Activated CD4-positive, alpha-beta T cell treated with anti-CD3 and anti-CD28 coated beads, Interleukin-10, Interleukin-2, amounts not matched to agents 100 ng/mL and 50 ng/mL, durations not matched to agents 16 hours and 8 hours (primary cell): ENCODE measurements around the gene SECISBP2L.

Source experiments
- DNase-seq: peaks from one replicate; pipeline ENCODE4 v3.0.0-alpha.2; 2020

Gene SECISBP2L

DNA sequence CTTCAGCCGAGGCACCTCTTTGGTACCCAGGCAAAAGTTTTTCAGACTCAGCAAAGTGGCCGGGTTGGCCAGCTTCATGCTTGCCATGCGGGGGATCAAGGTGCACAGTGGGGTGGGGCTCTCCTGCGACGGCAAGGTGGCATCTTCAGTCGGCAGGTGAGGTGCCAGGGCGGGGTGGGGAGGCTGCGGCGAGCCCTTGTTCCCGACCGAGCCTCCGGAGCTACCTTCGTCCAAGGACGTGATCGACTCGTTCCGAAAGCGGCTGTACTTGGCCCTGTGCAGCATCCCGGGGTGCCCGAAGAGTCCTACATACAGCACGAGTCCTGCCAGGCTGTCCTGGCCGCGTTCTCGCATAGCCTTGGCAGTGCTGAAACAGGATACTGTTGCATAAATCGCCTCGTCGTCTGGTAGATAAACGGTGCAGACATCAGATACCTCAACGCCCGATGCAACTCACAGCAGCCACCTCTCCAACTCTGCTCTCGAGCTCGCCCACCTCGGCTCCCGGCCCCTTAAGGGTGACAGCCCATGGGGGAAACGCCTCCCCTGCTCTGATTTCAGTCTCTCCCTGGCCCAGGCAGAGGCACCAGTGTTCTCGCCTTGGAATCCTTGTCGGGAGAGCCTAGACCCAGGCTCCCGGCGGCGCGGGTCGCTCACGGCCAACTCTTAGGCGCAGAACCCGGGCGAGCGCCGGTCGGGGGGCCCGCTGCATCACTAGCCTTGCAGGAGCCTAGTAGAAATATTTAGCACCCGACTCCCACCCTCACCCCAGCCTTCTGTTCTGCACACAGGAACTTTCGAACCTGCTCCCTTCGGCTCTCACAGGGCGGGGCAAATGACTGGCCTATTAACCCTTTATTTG lies 83.4 kb downstream of the SECISBP2L start:
- peak; percentile 26 for DNase-seq

DNA sequence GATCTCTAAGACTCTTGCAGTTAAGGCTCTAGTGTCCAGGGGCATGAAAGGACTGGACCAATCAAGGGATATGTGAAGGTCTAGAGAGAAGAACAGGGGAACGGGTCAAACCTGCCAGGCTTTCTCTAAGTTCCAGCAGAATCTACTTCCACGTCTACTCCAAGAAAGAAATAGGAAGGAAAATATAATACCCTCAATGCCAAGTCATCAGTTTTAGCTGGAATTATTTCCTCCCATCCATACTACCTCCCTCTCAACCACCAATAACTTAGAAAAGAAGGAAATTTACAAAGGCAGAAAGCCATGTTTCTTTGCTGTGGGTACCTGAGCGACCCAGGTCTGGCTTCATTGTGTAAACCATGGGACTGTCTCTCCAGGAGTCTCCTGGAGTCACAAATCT lies 90.3 kb downstream of the SECISBP2L start:
- no peak for DNase-seq

DNA sequence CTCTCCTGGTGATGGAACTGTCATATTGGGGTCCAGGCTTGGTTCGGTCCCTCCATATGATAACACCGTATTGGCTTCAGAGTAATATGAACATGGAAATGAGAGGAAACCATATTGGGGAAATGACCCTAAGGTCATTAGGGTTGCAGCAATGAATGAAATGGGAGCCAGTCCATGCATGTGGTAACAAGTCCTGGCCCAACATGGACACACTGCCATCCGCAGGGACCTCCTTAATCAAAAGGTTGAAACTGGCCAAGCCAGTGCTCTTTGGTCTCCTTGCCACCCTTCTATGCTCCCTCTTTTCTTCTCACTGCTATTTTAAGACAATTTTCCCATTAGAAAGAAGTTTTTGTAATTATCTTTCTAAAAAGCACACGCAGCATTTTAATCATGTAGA lies 90.9 kb downstream of the SECISBP2L start:
- no peak for DNase-seq

DNA sequence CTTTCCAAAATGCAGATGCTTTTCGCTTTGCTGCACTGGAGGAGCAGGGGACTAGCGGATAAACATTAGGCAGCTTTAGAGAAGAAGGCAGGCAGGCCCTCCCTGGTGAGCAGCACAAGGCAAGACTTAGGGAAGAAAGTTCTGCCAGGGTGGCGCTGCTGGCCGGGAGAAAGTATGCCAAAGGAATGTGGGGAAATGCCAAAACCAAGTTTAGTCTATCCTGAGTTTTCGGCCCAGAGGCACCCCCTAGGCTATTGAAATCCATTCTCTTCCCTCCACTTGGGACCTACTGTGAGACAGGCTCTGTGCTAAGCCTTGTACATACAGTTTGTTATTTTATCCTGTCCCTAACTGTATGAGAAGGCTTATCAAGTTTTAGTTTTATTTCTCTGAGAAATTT lies 91.7 kb downstream of the SECISBP2L start:
- DNase-seq, result no peak

DNA sequence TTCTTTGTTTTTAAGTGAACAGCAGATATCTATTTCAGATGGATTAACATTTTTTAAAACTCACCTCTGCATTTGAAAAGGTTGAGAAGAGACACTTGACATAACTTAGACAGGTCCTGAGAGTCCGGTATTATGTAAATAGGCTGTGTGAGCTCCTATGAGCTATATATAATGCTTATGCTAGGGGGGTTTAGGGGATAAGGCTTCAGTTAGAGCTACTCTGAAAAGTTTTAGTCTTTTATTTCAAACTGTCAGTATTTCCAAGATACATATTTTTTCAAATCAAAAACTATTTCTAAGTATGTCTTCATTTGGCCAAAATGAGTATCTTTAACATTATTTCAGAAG lies 99.4 kb downstream of the SECISBP2L start:
- no peak for DNase-seq

DNA sequence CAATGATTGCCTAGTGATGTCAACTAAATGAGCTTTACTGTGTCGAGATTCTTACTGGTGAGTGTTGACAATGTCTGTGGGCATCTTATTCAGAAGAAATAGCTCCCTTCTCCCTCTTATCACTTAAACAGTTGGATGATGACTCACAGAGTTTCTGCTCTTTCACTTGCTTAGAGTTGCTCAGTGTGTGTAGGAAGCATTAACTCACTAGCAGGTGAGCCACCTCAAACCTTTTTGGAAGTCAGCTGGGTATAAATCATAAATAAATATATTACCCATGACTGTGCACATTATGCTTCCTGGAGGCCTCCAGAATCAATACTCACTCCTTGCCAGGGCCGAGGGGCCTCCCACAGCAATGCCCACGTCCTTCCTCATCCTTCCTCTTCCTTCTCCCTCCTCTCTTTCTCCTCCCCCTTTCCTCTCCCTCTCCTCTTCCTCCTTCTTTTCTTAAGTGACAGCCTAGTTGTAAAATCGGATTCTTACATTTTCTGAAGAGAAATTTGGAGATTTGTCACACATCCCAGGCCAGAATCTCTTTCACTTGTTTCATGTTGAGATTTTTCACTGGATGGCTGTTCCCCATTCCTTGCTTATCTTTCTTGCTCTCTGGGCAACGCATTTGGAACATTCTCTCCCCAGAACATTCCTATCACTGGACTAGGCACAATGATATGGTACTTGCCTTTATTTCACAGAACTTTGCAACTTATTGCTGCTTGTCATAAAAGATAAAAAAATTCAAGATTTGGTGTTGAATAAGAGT lies 100.0 kb downstream of the SECISBP2L start:
- DNase-seq, result peak; percentile 60

DNA sequence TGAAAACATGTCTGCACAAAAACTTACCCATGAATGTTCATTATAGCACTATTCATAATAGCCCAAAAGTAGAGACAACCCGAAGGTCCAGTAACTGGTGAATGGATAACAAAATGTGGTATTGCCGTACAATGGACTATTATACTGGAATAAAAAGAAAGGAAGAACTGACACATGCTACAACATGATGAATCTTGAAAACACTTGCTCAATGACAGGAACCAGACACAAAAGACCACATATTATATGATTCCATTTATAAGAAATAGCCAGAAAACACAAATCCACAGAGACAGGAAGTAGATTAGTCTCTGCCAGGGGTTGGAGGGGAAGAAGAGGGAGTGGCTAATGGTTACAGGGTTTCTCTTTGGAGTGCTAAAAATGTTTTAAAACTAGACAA lies 100.9 kb downstream of the SECISBP2L start:
- no peak for DNase-seq

DNA sequence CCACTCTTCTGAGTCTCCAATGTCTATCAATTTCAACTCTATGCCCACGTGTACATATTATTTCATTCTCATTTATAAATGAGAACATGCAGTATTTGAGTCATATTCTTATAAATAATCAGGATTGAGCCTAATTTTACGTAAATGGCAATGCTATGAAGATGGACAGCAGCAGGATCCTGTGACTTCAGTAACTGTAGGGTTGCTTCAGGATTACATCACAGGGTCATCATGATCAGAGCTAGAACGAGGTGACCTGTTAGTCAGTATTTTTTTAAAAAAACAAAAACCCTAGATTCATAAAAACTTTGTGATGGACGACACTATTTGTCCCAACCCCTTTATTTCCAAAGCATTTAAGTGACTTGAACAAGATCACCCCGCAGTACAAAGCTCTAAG lies 104.3 kb downstream of the SECISBP2L start:
- no peak for DNase-seq

DNA sequence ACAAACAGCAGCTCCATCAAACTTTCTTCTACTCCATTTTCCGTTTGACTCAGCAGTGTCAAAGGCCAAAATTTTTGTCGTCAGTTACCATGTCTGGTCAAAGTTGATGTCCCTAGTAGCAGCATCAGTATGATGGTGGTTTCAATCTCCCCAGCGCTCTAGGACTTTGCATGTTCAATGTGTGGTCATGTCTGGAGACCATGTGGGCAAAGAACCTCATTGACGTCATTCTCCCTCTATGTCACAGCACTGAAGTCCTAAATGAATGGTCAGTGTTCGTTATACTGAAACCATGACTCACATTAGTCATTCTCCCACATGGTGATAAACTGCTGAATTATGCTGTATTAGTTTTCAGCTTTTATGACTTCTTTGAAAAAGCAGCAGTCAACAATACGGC lies 105.7 kb downstream of the SECISBP2L start:
- peak; percentile 92 for DNase-seq

DNA sequence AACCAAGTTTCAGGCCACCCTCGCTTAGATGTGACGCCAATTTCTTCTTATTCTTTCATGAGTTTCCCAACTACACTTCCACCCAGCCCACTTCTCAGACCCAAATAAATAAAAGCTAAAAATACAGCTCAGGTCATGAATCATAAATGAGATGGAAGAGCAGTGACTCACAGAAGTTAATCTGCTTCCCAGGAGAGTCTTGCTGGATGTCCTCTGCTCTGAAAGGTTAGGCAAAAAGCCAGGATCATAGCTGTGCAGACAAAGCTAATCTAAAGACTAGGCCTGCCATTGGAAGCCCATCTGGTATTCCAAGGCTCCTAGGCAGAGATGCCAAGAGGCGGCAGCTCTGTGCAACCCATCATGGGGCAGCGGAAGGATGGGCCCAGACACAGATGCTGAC lies 106.6 kb downstream of the SECISBP2L start:
- DNase-seq, result no peak
